CD4-positive, alpha-beta T cell treated with Interleukin-6 at 100 ng/mL for 8 hours (primary cell): ENCODE results near the gene PLS1.
"Not testable (repeated sequence)": the region's sequence is repeated elsewhere in the genome, so short reads cannot be mapped to it uniquely, and the experiment has no call there.

ENCODE experiments used
- DNase-seq: peaks from one replicate; pipeline ENCODE4 v3.0.0-alpha.2; 2020; ENCODE audit warnings: mixed read lengths, low spot score

Gene PLS1

GRCh38 chr3:142595581-142595950 lies 627 bp upstream of the PLS1 start:
- DNase-seq: no peak

GRCh38 chr3:142596726-142597088 lies 514 bp downstream of the PLS1 start:
- no peak for DNase-seq

- no peak for DNase-seq
These were observed 1.7 kb downstream of the PLS1 start for GRCh38 chr3:142597906-142598305.

GRCh38 chr3:142601713-142602112 lies 5.5 kb downstream of the PLS1 start:
- no peak for DNase-seq

- no peak for DNase-seq
These were observed 6.6 kb downstream of the PLS1 start for GRCh38 chr3:142602619-142603385.

GRCh38 chr3:142603386-142603705 lies 7.2 kb downstream of the PLS1 start:
- not testable (repeated sequence) for DNase-seq

GRCh38 chr3:142604940-142605339 lies 8.7 kb downstream of the PLS1 start:
- DNase-seq: no peak

- no peak for DNase-seq
These were observed 12.4 kb downstream of the PLS1 start for GRCh38 chr3:142608631-142609030.

GRCh38 chr3:142609136-142609535 lies 12.9 kb downstream of the PLS1 start:
- DNase-seq: no peak

GRCh38 chr3:142611206-142611605 lies 15.0 kb downstream of the PLS1 start:
- DNase-seq: no peak

GRCh38 chr3:142613491-142613890 lies 17.3 kb downstream of the PLS1 start:
- no peak for DNase-seq

GRCh38 chr3:142614059-142614626 lies 17.9 kb downstream of the PLS1 start:
- DNase-seq: no peak

GRCh38 chr3:142615171-142615570 lies 19.0 kb downstream of the PLS1 start:
- DNase-seq: no peak

GRCh38 chr3:142618917-142619461 lies 22.8 kb downstream of the PLS1 start:
- DNase-seq: no peak

- no peak for DNase-seq
These were observed 26.2 kb downstream of the PLS1 start for GRCh38 chr3:142622405-142622804.

GRCh38 chr3:142623194-142623593 lies 27.0 kb downstream of the PLS1 start:
- DNase-seq: no peak

GRCh38 chr3:142624341-142625152 lies 28.4 kb downstream of the PLS1 start:
- DNase-seq: no peak

GRCh38 chr3:142625153-142625440 lies 28.9 kb downstream of the PLS1 start:
- no peak for DNase-seq

- DNase-seq: no peak
These were observed 30.8 kb downstream of the PLS1 start for GRCh38 chr3:142626971-142627370.

- DNase-seq: no peak
These were observed 32.6 kb downstream of the PLS1 start for GRCh38 chr3:142628801-142629200.

- DNase-seq: no peak
These were observed 36.9 kb downstream of the PLS1 start for GRCh38 chr3:142633073-142633472.

- no peak for DNase-seq
These were observed 39.9 kb downstream of the PLS1 start for GRCh38 chr3:142636050-142636449.

GRCh38 chr3:142636664-142637063 lies 40.5 kb downstream of the PLS1 start:
- DNase-seq: no peak
